Measurements from ENCODE around the gene SLC8A3. TPM values are rescaled to one million over a fixed set of nuclear protein-coding genes. Genes with fewer than 3 reads are reported as not detected.

Gene SLC8A3
- total and polyA plus RNA-seq, 10 of the 15 experiments (the other 5 are each of a cell fraction or from before 2014, with no cell fraction given), result 0.04 to 0.17 (median 0.13) TPM; not detected in 3

DNA sequence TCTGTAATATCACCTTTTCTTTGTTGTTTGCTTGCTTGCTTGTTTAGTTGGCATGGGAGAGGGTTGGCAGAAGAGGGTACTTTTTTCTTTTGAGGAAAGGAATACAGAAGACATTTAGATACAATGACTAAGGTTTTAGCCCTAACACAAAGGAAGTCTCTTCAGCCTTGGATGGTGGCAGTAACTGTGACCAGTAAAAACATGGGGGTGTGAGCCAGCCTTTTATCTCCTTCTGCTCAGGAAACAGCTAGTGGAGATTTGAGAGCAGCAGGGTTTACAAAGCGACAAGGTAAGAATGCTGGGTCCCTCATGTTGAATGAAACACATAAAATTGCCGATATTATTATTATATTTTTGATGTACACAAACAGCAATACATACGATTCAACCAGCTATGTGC, 40.4 kb downstream of the SLC8A3 start:
- H3K79me2 ChIP-seq (ENCODE audit: control insufficient read depth, insufficient read depth, low read length), result no peaks in the 10 kb centered on the region
- no peak overlapping the region for H3K27ac ChIP-seq (ENCODE audit: control insufficient read depth, insufficient read depth)
- no peaks in the 10 kb centered on the region; the same call in 1 of the 2 replicates for H3K4me1 ChIP-seq (ENCODE audit: control insufficient read depth, insufficient read depth, low read length)
- WGBS (ENCODE audit: insufficient coverage, insufficient replicate concordance, low lambda C conversion rate, missing lambda C conversion rate), result 55% methylated on average over 3 of the region's 3 CpGs
- no peaks in the 10 kb centered on the region for H4K20me1 ChIP-seq (ENCODE audit: control insufficient read depth, insufficient read depth)
- DNase-seq (ENCODE audit: low read depth, low spot score) (no peak), ATAC-seq (no peak), FAIRE-seq (no peak)
- no peak overlapping the region for H3K9ac ChIP-seq (ENCODE audit: control insufficient read depth, insufficient read depth, low read length)
- RAD21 ChIA-PET (ENCODE audit: unreplicated experiment), result no interaction called here
- POLR2A ChIA-PET, result no interaction called here
- no peaks in the 10 kb centered on the region; a peak in 1 of 4 replicates for H3K27me3 ChIP-seq (replicated peaks in 1 of 2; ENCODE audit: control insufficient read depth in 2 of 2, insufficient read depth in 2 of 2, low read length in 1 of 2)
- no TSS peak for BruUV-seq (replicated peaks)
- no peak for TF ChIP-seq CBX5 (IDR thresholded peaks at IDR 0.05; ENCODE audit: low read depth)
- TF ChIP-seq CHD1 (IDR thresholded peaks at IDR 0.05; ENCODE audit: low read depth, low read length), result no peak
- no peak for TF ChIP-seq BMI1 (IDR thresholded peaks at IDR 0.05; ENCODE audit: borderline replicate concordance)
- TF ChIP-seq RAD21 (IDR thresholded peaks at IDR 0.05; ENCODE audit: insufficient read depth, low read depth, low read length), result no peak
- TF ChIP-seq, protein P1, sequence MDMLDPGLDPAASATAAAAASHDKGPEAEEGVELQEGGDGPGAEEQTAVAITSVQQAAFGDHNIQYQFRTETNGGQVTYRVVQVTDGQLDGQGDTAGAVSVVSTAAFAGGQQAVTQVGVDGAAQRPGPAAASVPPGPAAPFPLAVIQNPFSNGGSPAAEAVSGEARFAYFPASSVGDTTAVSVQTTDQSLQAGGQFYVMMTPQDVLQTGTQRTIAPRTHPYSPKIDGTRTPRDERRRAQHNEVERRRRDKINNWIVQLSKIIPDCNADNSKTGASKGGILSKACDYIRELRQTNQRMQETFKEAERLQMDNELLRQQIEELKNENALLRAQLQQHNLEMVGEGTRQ (IDR thresholded peaks at IDR 0.05; ENCODE audit: borderline replicate concordance, low read depth, low read length), result no peak
- TF ChIP-seq POLR2AphosphoS5 (IDR thresholded peaks at IDR 0.05; ENCODE audit: low read length), result no peak
- TF ChIP-seq ZNF384 (IDR thresholded peaks at IDR 0.05; ENCODE audit: borderline replicate concordance, low read depth, low read length), result no peak
- TF ChIP-seq WRNIP1 (IDR thresholded peaks at IDR 0.05; ENCODE audit: borderline replicate concordance, low read depth, low read length), result no peak
- TF ChIP-seq, protein P2, sequence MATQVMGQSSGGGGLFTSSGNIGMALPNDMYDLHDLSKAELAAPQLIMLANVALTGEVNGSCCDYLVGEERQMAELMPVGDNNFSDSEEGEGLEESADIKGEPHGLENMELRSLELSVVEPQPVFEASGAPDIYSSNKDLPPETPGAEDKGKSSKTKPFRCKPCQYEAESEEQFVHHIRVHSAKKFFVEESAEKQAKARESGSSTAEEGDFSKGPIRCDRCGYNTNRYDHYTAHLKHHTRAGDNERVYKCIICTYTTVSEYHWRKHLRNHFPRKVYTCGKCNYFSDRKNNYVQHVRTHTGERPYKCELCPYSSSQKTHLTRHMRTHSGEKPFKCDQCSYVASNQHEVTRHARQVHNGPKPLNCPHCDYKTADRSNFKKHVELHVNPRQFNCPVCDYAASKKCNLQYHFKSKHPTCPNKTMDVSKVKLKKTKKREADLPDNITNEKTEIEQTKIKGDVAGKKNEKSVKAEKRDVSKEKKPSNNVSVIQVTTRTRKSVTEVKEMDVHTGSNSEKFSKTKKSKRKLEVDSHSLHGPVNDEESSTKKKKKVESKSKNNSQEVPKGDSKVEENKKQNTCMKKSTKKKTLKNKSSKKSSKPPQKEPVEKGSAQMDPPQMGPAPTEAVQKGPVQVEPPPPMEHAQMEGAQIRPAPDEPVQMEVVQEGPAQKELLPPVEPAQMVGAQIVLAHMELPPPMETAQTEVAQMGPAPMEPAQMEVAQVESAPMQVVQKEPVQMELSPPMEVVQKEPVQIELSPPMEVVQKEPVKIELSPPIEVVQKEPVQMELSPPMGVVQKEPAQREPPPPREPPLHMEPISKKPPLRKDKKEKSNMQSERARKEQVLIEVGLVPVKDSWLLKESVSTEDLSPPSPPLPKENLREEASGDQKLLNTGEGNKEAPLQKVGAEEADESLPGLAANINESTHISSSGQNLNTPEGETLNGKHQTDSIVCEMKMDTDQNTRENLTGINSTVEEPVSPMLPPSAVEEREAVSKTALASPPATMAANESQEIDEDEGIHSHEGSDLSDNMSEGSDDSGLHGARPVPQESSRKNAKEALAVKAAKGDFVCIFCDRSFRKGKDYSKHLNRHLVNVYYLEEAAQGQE (IDR thresholded peaks at IDR 0.05; ENCODE audit: low read depth, low read length), result no peak
- TF ChIP-seq ZBTB33 (IDR thresholded peaks at IDR 0.05), result no peak
- TF ChIP-seq RCOR1 (conservative IDR thresholded peaks at IDR 0.05; ENCODE audit: low read depth, low read length), result no peak
- TF ChIP-seq ASH2L (IDR thresholded peaks at IDR 0.05; ENCODE audit: borderline replicate concordance, low read depth), result no peak
- TF ChIP-seq MYB (IDR thresholded peaks at IDR 0.05; ENCODE audit: borderline replicate concordance, low read depth, low read length), result no peak
- TF ChIP-seq HSF1 (IDR thresholded peaks at IDR 0.05; ENCODE audit: low read depth, low read length), result no peak
- H3K36me3 ChIP-seq (ENCODE audit: control insufficient read depth in 2 of 2, insufficient read depth in 2 of 2, low read length in 1 of 2), result no peaks in the 10 kb centered on the region
- no peak overlapping the region for H2AFZ ChIP-seq (ENCODE audit: control insufficient read depth, low read depth, low read length)
- CTCF ChIA-PET, result interaction anchor here (1.1 kb wide), 1 partner anchor 74 kb away, joined by 3 read pairs; no protein-coding TSS in a partner anchor
- H3K9me3 ChIP-seq (replicated peaks; ENCODE audit: control insufficient read depth, insufficient read depth, low read length), result no peaks in the 10 kb centered on the region
- SMC1A ChIA-PET (ENCODE audit: uncharacterized antibody, unreplicated experiment), result no interaction called here
- in situ Hi-C loops (cut with MboI) (no loop called here), intact Hi-C loops (cut with micrococcal nuclease; ENCODE audit: unreplicated experiment) (no loop called here)
- H3K4me3 ChIP-seq, result no peak overlapping the region
- no peak overlapping the region for H3K4me2 ChIP-seq (ENCODE audit: control insufficient read depth, insufficient read depth)
